CD14-positive monocyte (primary cell): ENCODE measurements around the gene UACA. TPM values are rescaled to one million over a fixed set of nuclear protein-coding genes. Genes with fewer than 3 reads are reported as not detected.

ENCODE experiments used
- DNase-seq, 3 donors: peaks; one replicate each; pipeline ENCODE4 v3.0.0-alpha.2; 2011 to 2022
- H2AFZ ChIP-seq: 2 replicates; pipeline ENCODE4 v1.6.0; 2012; ENCODE audit warnings: mild to moderate bottlenecking, low read depth, low read length, inconsistent platforms; ENCODE audit not compliant: insufficient read depth, poor library complexity, severe bottlenecking
- H3K27ac ChIP-seq, 2 donors: 1 replicate in 1 of 2; 2 replicates in 1 of 2; pipeline ENCODE4 v1.5.1; 2012 to 2013; ENCODE audit warnings: low read length in 2 of 2, control low read depth in 1 of 2, inconsistent platforms in 1 of 2, low read depth in 1 of 2, mild to moderate bottlenecking in 1 of 2
- H3K27me3 ChIP-seq, 2 donors: one replicate each; pipeline versions ENCODE4 v1.6.0 to v1.6.1; 2011 to 2013; ENCODE audit warnings: low read length in 2 of 2; ENCODE audit not compliant: control insufficient read depth in 2 of 2, insufficient read depth in 2 of 2
- H3K36me3 ChIP-seq, 2 donors: replicated peaks in 1 of 2; 1 replicate in 1 of 2; 2 replicates in 1 of 2; pipeline versions ENCODE4 v1.5.1 to v1.6.1; 2012 to 2013; ENCODE audit warnings: low read length in 2 of 2, control low read depth in 1 of 2, inconsistent platforms in 1 of 2, mild to moderate bottlenecking in 1 of 2; ENCODE audit not compliant: insufficient read depth in 2 of 2, control insufficient read depth in 1 of 2
- H3K4me1 ChIP-seq, 2 donors: 1 replicate in 1 of 2; 2 replicates in 1 of 2; pipeline versions ENCODE4 v1.5.1 to v1.6.1; 2012 to 2013; ENCODE audit warnings: low read length in 2 of 2, control low read depth in 1 of 2, inconsistent platforms in 1 of 2, mild to moderate bottlenecking in 1 of 2, moderate library complexity in 1 of 2; ENCODE audit not compliant: insufficient read depth in 2 of 2, control insufficient read depth in 1 of 2
- H3K4me2 ChIP-seq: replicated peaks from 2 replicates; pipeline ENCODE3; 2012; ENCODE audit warnings: low read length, moderate library complexity, mild to moderate bottlenecking; ENCODE audit not compliant: poor library complexity, severe bottlenecking; ENCODE audit errors: extremely low read depth
- H3K4me3 ChIP-seq, 3 experiments: fragments of 200-600 bp in 1 of 3; sonication (generic) in 1 of 3; replicated peaks in 1 of 3; 1 replicate in 2 of 3; 2 replicates in 1 of 3; pipeline ENCODE4 v1.5.1; 2011 to 2013; ENCODE audit warnings: low read length in 3 of 3, mild to moderate bottlenecking in 3 of 3, control low read depth in 2 of 3, low read depth in 2 of 3, inconsistent platforms in 1 of 3, moderate library complexity in 1 of 3
- H3K79me2 ChIP-seq: 2 replicates; pipeline ENCODE4 v1.6.0; 2012; ENCODE audit warnings: mild to moderate bottlenecking, control low read depth, inconsistent platforms, low read length, moderate library complexity; ENCODE audit not compliant: insufficient read depth
- H3K9ac ChIP-seq: 2 replicates; pipeline ENCODE4 v1.6.0; 2017; ENCODE audit warnings: low read length, mild to moderate bottlenecking; ENCODE audit not compliant: insufficient read depth, poor library complexity, severe bottlenecking
- H3K9me3 ChIP-seq, 2 donors: replicated peaks in 1 of 2; 1 replicate in 1 of 2; 2 replicates in 1 of 2; pipeline versions ENCODE4 v1.5.1 to v1.6.1; 2012 to 2013; ENCODE audit warnings: low read length in 2 of 2, control low read depth in 1 of 2; ENCODE audit not compliant: control insufficient read depth in 1 of 2, insufficient read depth in 1 of 2
- H4K20me1 ChIP-seq: 2 replicates; pipeline ENCODE4 v1.6.0; 2012; ENCODE audit warnings: mild to moderate bottlenecking, low read length, control low read depth, moderate library complexity; ENCODE audit not compliant: insufficient read depth
- H3K27ac Mint-ChIP-seq, 7 donors: one replicate each; pipeline ENCODE4 v1.8.0; 2020; ENCODE audit warnings: mild to moderate bottlenecking in 7 of 7, mixed read lengths in 7 of 7, moderate library complexity in 6 of 7, inconsistent platforms in 2 of 7
- H3K27me3 Mint-ChIP-seq, 3 donors: one replicate each; pipeline ENCODE4 v1.8.0; 2021 to 2022; ENCODE audit warnings: low read depth in 3 of 3, mild to moderate bottlenecking in 3 of 3, mixed read lengths in 3 of 3, moderate library complexity in 3 of 3, inconsistent platforms in 1 of 3
- H3K36me3 Mint-ChIP-seq, 2 donors: one replicate each; pipeline ENCODE4 v1.8.0; 2020; ENCODE audit warnings: mixed read lengths in 2 of 2, inconsistent platforms in 1 of 2, mild to moderate bottlenecking in 1 of 2
- H3K4me1 Mint-ChIP-seq: one replicate; pipeline ENCODE4 v1.8.0; 2020; ENCODE audit warnings: mild to moderate bottlenecking, mixed read lengths
- H3K4me3 Mint-ChIP-seq, 2 donors: one replicate each; pipeline ENCODE4 v1.8.0; 2020; ENCODE audit warnings: mild to moderate bottlenecking in 2 of 2, mixed read lengths in 2 of 2, moderate library complexity in 1 of 2
- H3K9me3 Mint-ChIP-seq, 7 donors: one replicate each; pipeline ENCODE4 v1.8.0; 2020 to 2022; ENCODE audit warnings: mixed read lengths in 7 of 7, mild to moderate bottlenecking in 6 of 7, moderate library complexity in 6 of 7, inconsistent platforms in 2 of 7
- CTCF ChIP-seq: fragments of 200-600 bp; IDR thresholded peaks from one replicate; pipeline ENCODE4 v1.8.0; 2022; ENCODE audit warnings: antibody characterized with exemption, mild to moderate bottlenecking
- WGBS: methylation state at CpG from one replicate; pipeline ENCODE4 v1.1.5; 2013; ENCODE audit warnings: missing lambda C conversion rate; ENCODE audit not compliant: insufficient coverage; 5-methylcytosine and 5-hydroxymethylcytosine counted together
- intact Hi-C, 2 donors: fragments of 100-400 bp; cut with micrococcal nuclease; formaldehyde crosslinking; loops; one replicate each; pipeline versions ENCODE4 v1.15.0 to v1.15.1; 2023
- polyA plus RNA-seq, 3 donors: library from polyadenylated mRNA; depleted of rRNA in 1 of 3; unstranded in 2 of 3; stranded (reverse) in 1 of 3; fragments of 300-500 nt in 2 of 3; fragments of >200 nt in 1 of 3; fragmentation: Illumina TruSeq in 2 of 3; gene quantifications; 1 replicate in 2 of 3; 2 replicates in 1 of 3; pipeline ENCODE4 v1.2.3, GENCODE V29; 2012 to 2021

The UACA gene
- polyA plus RNA-seq, 3 donors, result 1.7 to 3.1 (median 2.4) TPM

DNA sequence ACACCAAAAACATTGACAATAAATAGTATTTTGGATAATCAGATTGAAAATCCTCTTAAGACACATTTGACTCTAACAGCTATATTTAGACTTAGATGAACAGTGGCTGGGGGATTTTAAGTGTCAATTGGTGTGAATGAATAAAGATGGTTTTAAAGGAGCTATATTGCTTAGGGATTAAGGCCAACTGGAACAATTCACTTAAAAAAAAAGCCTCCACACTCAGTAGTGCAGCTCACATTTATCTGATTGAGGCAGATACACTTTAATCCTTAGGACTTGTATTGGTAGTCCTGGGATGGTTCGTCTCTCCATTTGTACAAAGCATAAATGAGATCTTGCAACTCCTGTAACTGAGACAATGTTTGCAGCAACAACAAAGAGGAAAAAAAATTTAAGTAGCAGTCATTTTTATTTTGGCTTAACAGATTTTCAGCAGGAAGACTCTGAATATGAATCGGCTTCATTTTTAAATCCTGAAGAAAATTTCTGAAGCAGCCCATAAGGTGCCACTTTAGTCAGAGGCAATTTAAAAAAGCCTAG, 112.0 kb downstream of the UACA start:
- Mint-ChIP-seq H3K9me3 (no peaks in the 10 kb centered on the region), H3K4me1 (no peaks in the 10 kb centered on the region), H3K27ac (no peak overlapping the region), H3K27me3 (peaks cover 0 to 2% (median 0%) of the 10 kb centered on the region in 3 donors), H3K4me3 (no peak overlapping the region), H3K36me3 (no peaks in the 10 kb centered on the region)
- intact Hi-C loops, result no loop called here
- Histone ChIP-seq H3K79me2 (no peaks in the 10 kb centered on the region), H3K4me3 (no peak overlapping the region), H2AFZ (no peak overlapping the region), H3K4me2 (no peak overlapping the region), H4K20me1 (no peaks in the 10 kb centered on the region), H3K36me3 (no peaks in the 10 kb centered on the region), H3K9ac (no peak overlapping the region), H3K4me1 (no peaks in the 10 kb centered on the region), H3K9me3 (no peaks in the 10 kb centered on the region), H3K27me3 (no peaks in the 10 kb centered on the region), H3K27ac (no peak overlapping the region)
- 92% methylated on average over 2 of the region's 2 CpGs for WGBS
- no peak for TF ChIP-seq CTCF
- DNase-seq, result no peak

DNA sequence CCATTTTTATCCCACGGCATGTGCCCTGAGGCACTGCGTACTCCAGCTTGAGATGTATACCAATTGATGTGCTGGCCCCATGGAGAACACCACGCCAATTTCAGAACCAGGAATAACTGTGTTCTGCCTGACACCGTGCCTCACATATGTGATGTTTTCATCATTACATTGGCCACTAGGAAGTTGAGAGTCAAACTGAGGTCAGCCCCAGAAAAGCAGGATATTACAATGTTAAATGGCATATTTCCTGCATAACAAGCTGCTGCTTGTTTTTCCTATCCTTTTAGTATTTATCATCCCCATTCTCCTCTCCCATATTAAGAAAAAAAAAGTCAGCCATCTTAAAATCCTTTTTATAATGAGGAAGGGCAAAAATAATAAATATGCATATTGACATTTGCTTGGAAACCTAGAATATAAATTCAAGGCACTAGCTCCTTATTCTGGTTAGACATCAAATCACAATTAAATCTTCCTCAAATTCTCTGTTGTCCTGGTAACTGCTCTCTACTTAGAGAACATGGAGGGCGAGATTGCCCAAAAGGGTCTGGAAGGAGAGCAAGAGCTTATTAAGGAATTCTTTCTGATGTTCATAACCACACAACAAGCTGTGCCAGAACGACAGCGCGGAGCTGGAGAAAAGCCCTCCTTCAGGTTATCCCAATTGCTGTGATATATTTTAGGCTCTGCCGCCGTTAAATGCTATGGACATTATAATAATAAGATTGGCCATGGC, 112.6 kb downstream of the UACA start:
- no peak for DNase-seq
- H3K27me3 ChIP-seq, result no peaks in the 10 kb centered on the region
- no peaks in the 10 kb centered on the region for H3K9me3 Mint-ChIP-seq
- no peaks in the 10 kb centered on the region for H3K36me3 Mint-ChIP-seq
- H3K4me3 ChIP-seq, result no peak overlapping the region
- intact Hi-C loops, result no loop called here
- no peak overlapping the region for H3K27ac ChIP-seq
- no peaks in the 10 kb centered on the region for H4K20me1 ChIP-seq
- no peak overlapping the region for H3K4me3 Mint-ChIP-seq
- TF ChIP-seq CTCF, result no peak
- no peaks in the 10 kb centered on the region for H3K4me1 ChIP-seq
- no peak overlapping the region for H3K4me2 ChIP-seq
- WGBS, result 92% methylated on average over 4 of the region's 10 CpGs
- H3K9ac ChIP-seq, result no peak overlapping the region
- no peaks in the 10 kb centered on the region for H3K36me3 ChIP-seq
- no peak overlapping the region for H3K27ac Mint-ChIP-seq
- H3K27me3 Mint-ChIP-seq, result peaks cover 0 to 2% (median 0%) of the 10 kb centered on the region in 3 donors
- H3K79me2 ChIP-seq, result no peaks in the 10 kb centered on the region
- H2AFZ ChIP-seq, result no peak overlapping the region
- no peaks in the 10 kb centered on the region for H3K9me3 ChIP-seq
- no peaks in the 10 kb centered on the region for H3K4me1 Mint-ChIP-seq
